ENCODE data around the gene ASXL2. TPM values are rescaled to one million over a fixed set of nuclear protein-coding genes. Genes with fewer than 3 reads are reported as not detected.
A peak's percentile ranks its signal among the peaks of the same experiment; 100 is the strongest.
"Not testable (repeated sequence)": the region's sequence is repeated elsewhere in the genome, so short reads cannot be mapped to it uniquely, and the experiment has no call there.

ASXL2 gene
- total RNA-seq, 1 experiment from 2014 or later = 35.7 TPM

GRCh38 chr2:25897506-25897905 is 19.2 kb upstream of the ASXL2 start:
- H3K36me3 ChIP-seq (ENCODE audit: control insufficient read depth, insufficient read depth, low read length) = no peaks in the 10 kb centered on the region
- no peak overlapping the region for H3K4me3 Mint-ChIP-seq (ENCODE audit: unreplicated experiment)
- intact Hi-C loops (cut with micrococcal nuclease; ENCODE audit: unreplicated experiment) = no loop called here
- H3K9me3 ChIP-seq = no peaks in the 10 kb centered on the region
- BruUV-seq (replicated peaks) = no TSS peak
- no peak for TF ChIP-seq CTCF (IDR thresholded peaks at IDR 0.05; ENCODE audit: insufficient read depth in 1 of 2, low read depth in 1 of 2, low read length in 1 of 2, severe bottlenecking in 1 of 2, unreplicated experiment in 1 of 2)
- no peaks in the 10 kb centered on the region for H3K9me3 Mint-ChIP-seq (ENCODE audit: unreplicated experiment)
- no peaks in the 10 kb centered on the region for H3K27me3 Mint-ChIP-seq (ENCODE audit: insufficient read depth, unreplicated experiment)
- peaks cover 9% of the 10 kb centered on the region for H3K4me1 Mint-ChIP-seq (ENCODE audit: low read depth, unreplicated experiment)
- ChIA-PET CTCF (no interaction called here), POLR2A (no interaction called here)
- no peak for DNase-seq
- H3K4me3 ChIP-seq (ENCODE audit: low read depth, low read length) = no peak overlapping the region
- H3K27ac Mint-ChIP-seq (ENCODE audit: unreplicated experiment) = no peak overlapping the region
- no peaks in the 10 kb centered on the region for H3K4me1 ChIP-seq
- no peaks in the 10 kb centered on the region for H3K27me3 ChIP-seq (replicated peaks; ENCODE audit: control insufficient read depth, insufficient read depth, low read length)
- H3K36me3 Mint-ChIP-seq (ENCODE audit: insufficient read depth, unreplicated experiment) = no peaks in the 10 kb centered on the region

GRCh38 chr2:25896308-25896707 is 18.0 kb upstream of the ASXL2 start:
- H3K27ac Mint-ChIP-seq (ENCODE audit: unreplicated experiment); H3K27me3 Mint-ChIP-seq (ENCODE audit: insufficient read depth, unreplicated experiment); H3K4me3 Mint-ChIP-seq (ENCODE audit: unreplicated experiment); CTCF ChIA-PET; H3K36me3 Mint-ChIP-seq (ENCODE audit: insufficient read depth, unreplicated experiment); H3K4me1 ChIP-seq; BruUV-seq (replicated peaks); H3K4me1 Mint-ChIP-seq (ENCODE audit: low read depth, unreplicated experiment); H3K27me3 ChIP-seq (replicated peaks; ENCODE audit: control insufficient read depth, insufficient read depth, low read length); intact Hi-C loops (cut with micrococcal nuclease; ENCODE audit: unreplicated experiment); DNase-seq; H3K4me3 ChIP-seq (ENCODE audit: low read depth, low read length); H3K36me3 ChIP-seq (ENCODE audit: control insufficient read depth, insufficient read depth, low read length); H3K9me3 ChIP-seq; H3K9me3 Mint-ChIP-seq (ENCODE audit: unreplicated experiment); POLR2A ChIA-PET: not testable (repeated sequence)

GRCh38 chr2:25895610-25896009 is 17.3 kb upstream of the ASXL2 start:
- H3K27me3 ChIP-seq (replicated peaks; ENCODE audit: control insufficient read depth, insufficient read depth, low read length) = no peaks in the 10 kb centered on the region
- no peak for TF ChIP-seq CTCF (IDR thresholded peaks at IDR 0.05; ENCODE audit: insufficient read depth in 1 of 2, low read depth in 1 of 2, low read length in 1 of 2, severe bottlenecking in 1 of 2, unreplicated experiment in 1 of 2)
- no peaks in the 10 kb centered on the region for H3K9me3 Mint-ChIP-seq (ENCODE audit: unreplicated experiment)
- ChIA-PET CTCF (interaction anchor here (1.2 kb wide), 1 partner anchor 143 kb away, joined by 3 read pairs; no protein-coding TSS in a partner anchor), POLR2A (interaction anchor here (1.6 kb wide), 1 partner anchor 17 kb away, joined by 4 read pairs; the partner anchor contains the start of gene ASXL2)
- intact Hi-C loops (cut with micrococcal nuclease; ENCODE audit: unreplicated experiment) = no loop called here
- H3K36me3 ChIP-seq (ENCODE audit: control insufficient read depth, insufficient read depth, low read length) = no peaks in the 10 kb centered on the region
- no peaks in the 10 kb centered on the region for H3K27me3 Mint-ChIP-seq (ENCODE audit: insufficient read depth, unreplicated experiment)
- no peak overlapping the region for H3K4me3 Mint-ChIP-seq (ENCODE audit: unreplicated experiment)
- H3K27ac Mint-ChIP-seq (ENCODE audit: unreplicated experiment) = peak overlapping the region; percentile 37
- no peak for DNase-seq
- H3K4me3 ChIP-seq (ENCODE audit: low read depth, low read length) = no peak overlapping the region
- peaks cover 9% of the 10 kb centered on the region for H3K4me1 Mint-ChIP-seq (ENCODE audit: low read depth, unreplicated experiment)
- H3K9me3 ChIP-seq = no peaks in the 10 kb centered on the region
- no peaks in the 10 kb centered on the region for H3K4me1 ChIP-seq
- no TSS peak for BruUV-seq (replicated peaks)
- H3K36me3 Mint-ChIP-seq (ENCODE audit: insufficient read depth, unreplicated experiment) = no peaks in the 10 kb centered on the region

GRCh38 chr2:25895018-25895417 is 16.7 kb upstream of the ASXL2 start:
- Mint-ChIP-seq H3K9me3 (ENCODE audit: unreplicated experiment) (no peaks in the 10 kb centered on the region), H3K4me1 (ENCODE audit: low read depth, unreplicated experiment) (peaks cover 9% of the 10 kb centered on the region), H3K27me3 (ENCODE audit: insufficient read depth, unreplicated experiment) (no peaks in the 10 kb centered on the region), H3K27ac (ENCODE audit: unreplicated experiment) (no peak overlapping the region), H3K36me3 (ENCODE audit: insufficient read depth, unreplicated experiment) (no peaks in the 10 kb centered on the region), H3K4me3 (ENCODE audit: unreplicated experiment) (no peak overlapping the region)
- Histone ChIP-seq H3K27me3 (replicated peaks; ENCODE audit: control insufficient read depth, insufficient read depth, low read length) (no peaks in the 10 kb centered on the region), H3K4me1 (no peaks in the 10 kb centered on the region), H3K4me3 (ENCODE audit: low read depth, low read length) (no peak overlapping the region), H3K9me3 (no peaks in the 10 kb centered on the region), H3K36me3 (ENCODE audit: control insufficient read depth, insufficient read depth, low read length) (no peaks in the 10 kb centered on the region)
- CTCF ChIA-PET = interaction anchor here (1.2 kb wide), 1 partner anchor 144 kb away, joined by 3 read pairs; no protein-coding TSS in a partner anchor
- POLR2A ChIA-PET = interaction anchor here (1.6 kb wide), 1 partner anchor 17 kb away, joined by 4 read pairs; the partner anchor contains the start of gene ASXL2
- no TSS peak for BruUV-seq (replicated peaks)
- no peak for TF ChIP-seq CTCF (IDR thresholded peaks at IDR 0.05; ENCODE audit: insufficient read depth in 1 of 2, low read depth in 1 of 2, low read length in 1 of 2, severe bottlenecking in 1 of 2, unreplicated experiment in 1 of 2)
- intact Hi-C loops (cut with micrococcal nuclease; ENCODE audit: unreplicated experiment) = no loop called here
- DNase-seq = no peak
